ENCODE results near the gene CALU. TPM values are rescaled to one million over a fixed set of nuclear protein-coding genes. Genes with fewer than 3 reads are reported as not detected.

The CALU gene
- total RNA-seq, 1 donor from 2014 or later = 197 TPM

DNA sequence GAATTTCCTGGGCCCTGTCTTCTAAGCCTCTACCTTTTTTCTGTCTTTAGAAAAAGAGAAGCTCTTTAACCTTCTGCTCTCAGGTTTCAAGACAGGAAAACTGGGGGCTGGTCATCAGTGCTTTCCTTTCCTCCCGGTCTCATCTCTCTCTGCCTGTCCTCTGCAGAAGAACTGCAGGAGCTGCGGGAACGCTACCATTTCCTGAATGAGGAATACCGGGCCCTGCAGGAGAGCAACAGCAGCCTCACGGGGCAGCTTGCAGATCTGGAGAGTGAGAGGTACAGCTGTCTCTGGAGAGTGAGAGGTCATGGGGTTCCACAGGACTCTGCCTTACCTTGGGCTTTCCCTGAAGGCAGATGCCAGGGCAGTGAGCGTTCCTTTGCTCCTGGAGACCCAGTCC, 65.3 kb downstream of the CALU start:
- Mint-ChIP-seq H3K9me3 (ENCODE audit: unreplicated experiment) (no peaks in the 10 kb centered on the region), H3K27me3 (ENCODE audit: unreplicated experiment) (no peaks in the 10 kb centered on the region), H3K4me3 (ENCODE audit: unreplicated experiment) (no peak overlapping the region), H3K4me1 (ENCODE audit: unreplicated experiment) (peaks cover 21% of the 10 kb centered on the region), H3K36me3 (ENCODE audit: low read depth, unreplicated experiment) (peaks cover 3% of the 10 kb centered on the region), H3K27ac (ENCODE audit: unreplicated experiment) (no peak overlapping the region)
- peak; percentile 31 for DNase-seq (ENCODE audit: low spot score)
- TF ChIP-seq, protein P1, sequence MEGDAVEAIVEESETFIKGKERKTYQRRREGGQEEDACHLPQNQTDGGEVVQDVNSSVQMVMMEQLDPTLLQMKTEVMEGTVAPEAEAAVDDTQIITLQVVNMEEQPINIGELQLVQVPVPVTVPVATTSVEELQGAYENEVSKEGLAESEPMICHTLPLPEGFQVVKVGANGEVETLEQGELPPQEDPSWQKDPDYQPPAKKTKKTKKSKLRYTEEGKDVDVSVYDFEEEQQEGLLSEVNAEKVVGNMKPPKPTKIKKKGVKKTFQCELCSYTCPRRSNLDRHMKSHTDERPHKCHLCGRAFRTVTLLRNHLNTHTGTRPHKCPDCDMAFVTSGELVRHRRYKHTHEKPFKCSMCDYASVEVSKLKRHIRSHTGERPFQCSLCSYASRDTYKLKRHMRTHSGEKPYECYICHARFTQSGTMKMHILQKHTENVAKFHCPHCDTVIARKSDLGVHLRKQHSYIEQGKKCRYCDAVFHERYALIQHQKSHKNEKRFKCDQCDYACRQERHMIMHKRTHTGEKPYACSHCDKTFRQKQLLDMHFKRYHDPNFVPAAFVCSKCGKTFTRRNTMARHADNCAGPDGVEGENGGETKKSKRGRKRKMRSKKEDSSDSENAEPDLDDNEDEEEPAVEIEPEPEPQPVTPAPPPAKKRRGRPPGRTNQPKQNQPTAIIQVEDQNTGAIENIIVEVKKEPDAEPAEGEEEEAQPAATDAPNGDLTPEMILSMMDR (IDR thresholded peaks at IDR 0.05; ENCODE audit: unreplicated experiment) = no peak

DNA sequence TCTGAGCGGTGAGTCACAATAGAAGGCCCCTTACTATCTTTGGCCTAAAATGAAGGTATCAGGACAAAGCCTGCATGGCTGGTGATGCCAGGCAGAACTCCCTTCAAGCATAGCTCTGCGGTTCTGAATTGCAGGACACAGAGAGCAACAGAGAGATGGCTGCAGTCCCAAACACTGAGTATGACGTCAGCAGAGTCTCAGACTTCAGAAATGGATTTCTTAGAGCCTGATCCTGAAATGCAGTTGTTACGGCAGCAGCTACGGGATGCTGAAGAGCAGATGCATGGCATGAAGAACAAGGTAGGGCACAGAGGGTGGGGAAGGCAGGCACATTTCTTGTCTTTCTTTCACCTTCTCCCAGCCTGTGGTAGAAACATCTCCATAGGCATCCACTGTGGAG, 66.1 kb downstream of the CALU start:
- Mint-ChIP-seq H3K36me3 (ENCODE audit: low read depth, unreplicated experiment) (peaks cover 7% of the 10 kb centered on the region), H3K27me3 (ENCODE audit: unreplicated experiment) (no peaks in the 10 kb centered on the region), H3K27ac (ENCODE audit: unreplicated experiment) (no peak overlapping the region), H3K4me1 (ENCODE audit: unreplicated experiment) (peaks cover 21% of the 10 kb centered on the region), H3K9me3 (ENCODE audit: unreplicated experiment) (no peaks in the 10 kb centered on the region), H3K4me3 (ENCODE audit: unreplicated experiment) (no peak overlapping the region)
- TF ChIP-seq, protein P1 (IDR thresholded peaks at IDR 0.05; ENCODE audit: unreplicated experiment) = no peak
- no peak for DNase-seq (ENCODE audit: low spot score)

DNA sequence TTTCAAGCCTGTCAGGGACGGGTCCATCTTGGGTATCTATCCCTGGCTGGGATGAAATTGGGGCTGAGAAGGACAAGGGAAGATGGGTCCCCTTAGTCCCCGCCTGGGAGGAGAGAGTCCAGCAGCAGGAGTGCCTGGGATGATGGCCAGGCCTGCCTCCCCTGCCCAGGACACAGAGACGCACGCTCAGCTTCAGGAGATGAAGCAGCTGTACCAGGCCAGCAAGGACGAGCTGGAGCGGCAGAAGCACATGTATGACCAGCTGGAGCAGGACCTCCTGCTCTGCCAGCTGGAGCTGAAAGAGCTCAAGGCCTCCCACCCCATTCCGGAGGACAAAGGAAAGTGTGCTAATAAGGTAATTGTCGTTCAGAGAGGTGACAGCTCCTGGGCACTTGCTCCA, 68.0 kb downstream of the CALU start:
- peaks cover 8% of the 10 kb centered on the region for H3K36me3 Mint-ChIP-seq (ENCODE audit: low read depth, unreplicated experiment)
- no peak overlapping the region for H3K27ac Mint-ChIP-seq (ENCODE audit: unreplicated experiment)
- no peaks in the 10 kb centered on the region for H3K27me3 Mint-ChIP-seq (ENCODE audit: unreplicated experiment)
- H3K4me1 Mint-ChIP-seq (ENCODE audit: unreplicated experiment) = peaks cover 21% of the 10 kb centered on the region
- TF ChIP-seq, protein P1 (IDR thresholded peaks at IDR 0.05; ENCODE audit: unreplicated experiment) = no peak
- DNase-seq (ENCODE audit: low spot score) = no peak
- H3K4me3 Mint-ChIP-seq (ENCODE audit: unreplicated experiment) = no peak overlapping the region
- H3K9me3 Mint-ChIP-seq (ENCODE audit: unreplicated experiment) = no peaks in the 10 kb centered on the region

DNA sequence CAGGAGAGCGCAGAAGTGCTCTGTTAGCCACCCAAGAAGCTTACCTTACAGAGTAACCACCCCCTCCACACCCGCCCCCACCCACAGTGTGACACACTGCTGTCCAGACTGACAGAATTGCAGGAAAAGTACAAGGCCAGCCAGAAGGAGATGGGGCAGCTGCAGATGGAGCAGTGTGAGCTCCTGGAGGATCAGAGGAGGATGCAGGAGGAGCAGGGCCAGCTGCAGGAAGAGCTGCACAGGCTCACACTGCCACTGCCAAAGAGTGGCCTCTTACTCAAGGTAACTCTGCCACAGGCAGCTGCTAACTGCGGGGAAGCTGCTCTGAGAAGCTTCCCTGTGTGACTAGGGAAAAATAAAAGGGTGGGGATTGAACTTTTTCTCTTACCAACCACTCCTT, 70.2 kb downstream of the CALU start:
- H3K4me3 Mint-ChIP-seq (ENCODE audit: unreplicated experiment) = no peak overlapping the region

DNA sequence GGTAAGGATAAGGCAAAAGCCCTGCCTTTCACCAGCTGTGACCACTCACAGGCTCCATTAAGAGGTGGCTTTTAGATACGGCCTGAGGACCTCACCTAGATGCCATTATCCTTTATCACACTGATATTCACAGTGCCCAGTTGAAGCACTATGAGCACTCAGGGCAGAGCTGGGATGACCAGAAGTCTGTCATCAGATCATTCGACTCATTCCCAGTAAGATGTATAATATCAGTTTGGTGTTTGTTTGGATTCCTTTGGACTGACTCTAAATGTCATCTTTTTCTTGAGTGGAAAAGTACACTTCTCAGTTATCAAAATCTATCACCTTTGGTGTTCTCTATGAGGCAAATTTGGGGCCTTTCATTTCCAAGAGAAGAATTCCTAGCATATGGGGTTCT, 71.3 kb downstream of the CALU start:
- Mint-ChIP-seq H3K36me3 (ENCODE audit: low read depth, unreplicated experiment) (peaks cover 5% of the 10 kb centered on the region), H3K27ac (ENCODE audit: unreplicated experiment) (no peak overlapping the region), H3K4me1 (ENCODE audit: unreplicated experiment) (peaks cover 18% of the 10 kb centered on the region), H3K27me3 (ENCODE audit: unreplicated experiment) (peaks cover under 1% of the 10 kb centered on the region), H3K4me3 (ENCODE audit: unreplicated experiment) (no peak overlapping the region), H3K9me3 (ENCODE audit: unreplicated experiment) (no peaks in the 10 kb centered on the region)
- no peak for DNase-seq (ENCODE audit: low spot score)
- TF ChIP-seq, protein P1 (IDR thresholded peaks at IDR 0.05; ENCODE audit: unreplicated experiment) = no peak

More for the DNA sequence above, 70.2 kb downstream of the CALU start:
- H3K9me3 Mint-ChIP-seq (ENCODE audit: unreplicated experiment) = no peaks in the 10 kb centered on the region
- no peaks in the 10 kb centered on the region for H3K27me3 Mint-ChIP-seq (ENCODE audit: unreplicated experiment)
- H3K36me3 Mint-ChIP-seq (ENCODE audit: low read depth, unreplicated experiment) = peaks cover 5% of the 10 kb centered on the region
- H3K27ac Mint-ChIP-seq (ENCODE audit: unreplicated experiment) = no peak overlapping the region
- H3K4me1 Mint-ChIP-seq (ENCODE audit: unreplicated experiment) = peaks cover 17% of the 10 kb centered on the region
- no peak for DNase-seq (ENCODE audit: low spot score)
- TF ChIP-seq, protein P1 (IDR thresholded peaks at IDR 0.05; ENCODE audit: unreplicated experiment) = no peak
